Activated naive CD4-positive, alpha-beta T cell treated with anti-CD3 and anti-CD28 coated beads, Interleukin-2, amount 50 U/mL, for 72 hours (primary cell): ENCODE data around the gene EFNA3. TPM values are rescaled to one million over a fixed set of nuclear protein-coding genes. Genes with fewer than 3 reads are reported as not detected.
A peak's percentile ranks its signal among the peaks of the same experiment; 100 is the strongest.
"Not testable (repeated sequence)": the region's sequence is repeated elsewhere in the genome, so short reads cannot be mapped to it uniquely, and the experiment has no call there.

Source experiments
- ATAC-seq, 2 donors: fragments of 150-1000 bp; cut with Tn5 transposase; 2 replicates each; pipeline ENCODE4 v1.10.0; 2021; ENCODE audit warnings: mild to moderate bottlenecking in 2 of 2, moderate library complexity in 2 of 2
- DNase-seq, 2 donors: peaks; one replicate each; pipeline ENCODE4 v3.0.0; 2021 to 2022; ENCODE audit warnings: low spot score in 2 of 2
- H3K27ac Mint-ChIP-seq, 2 donors: one replicate each; pipeline ENCODE4 v1.8.0; 2022; ENCODE audit warnings: mild to moderate bottlenecking in 2 of 2, mixed read lengths in 2 of 2
- H3K36me3 Mint-ChIP-seq, 2 donors: one replicate each; pipeline ENCODE4 v1.8.0; 2022; ENCODE audit warnings: mixed read lengths in 2 of 2
- H3K9me3 Mint-ChIP-seq, 2 donors: one replicate each; pipeline ENCODE4 v1.8.0; 2022; ENCODE audit warnings: mixed read lengths in 2 of 2
- total RNA-seq, 2 donors: library from RNA; stranded (reverse); gene quantifications; one replicate each; pipeline ENCODE4 v1.2.3, GENCODE V29; 2022

The EFNA3 gene
- total RNA-seq, 2 donors from 2014 or later = 1.7 to 12.6 TPM

- Mint-ChIP-seq H3K27ac (no peak overlapping the region), H3K9me3 (no peaks in the 10 kb centered on the region), H3K36me3 (no peaks in the 10 kb centered on the region)
- no peak for ATAC-seq
- DNase-seq = no peak
These were observed 29.7 kb downstream of the EFNA3 start for GRCh38 chr1:155108296-155108695.

- Mint-ChIP-seq H3K9me3 (no peaks in the 10 kb centered on the region), H3K36me3 (no peaks in the 10 kb centered on the region), H3K27ac (no peak overlapping the region)
- ATAC-seq (no peak), DNase-seq (no peak)
These were observed 31.7 kb downstream of the EFNA3 start for GRCh38 chr1:155110381-155110780.

- Mint-ChIP-seq H3K36me3 (no peaks in the 10 kb centered on the region), H3K27ac (no peak overlapping the region), H3K9me3 (no peaks in the 10 kb centered on the region)
- ATAC-seq (no peak), DNase-seq (no peak)
These were observed 32.2 kb downstream of the EFNA3 start for GRCh38 chr1:155110826-155111225.

GRCh38 chr1:155113450-155113980 is 34.9 kb downstream of the EFNA3 start:
- DNase-seq = no peak
- Mint-ChIP-seq H3K36me3 (no peaks in the 10 kb centered on the region), H3K9me3 (no peaks in the 10 kb centered on the region), H3K27ac (no peak overlapping the region)
- no peak for ATAC-seq

- Mint-ChIP-seq H3K9me3 (no peaks in the 10 kb centered on the region), H3K36me3 (no peaks in the 10 kb centered on the region), H3K27ac (no peak overlapping the region)
- ATAC-seq (no peak), DNase-seq (no peak)
These were observed 37.6 kb downstream of the EFNA3 start for GRCh38 chr1:155116113-155116764.

- ATAC-seq = no peak
- H3K27ac Mint-ChIP-seq = no peak overlapping the region
These were observed 39.0 kb downstream of the EFNA3 start for GRCh38 chr1:155117610-155118009.

GRCh38 chr1:155118090-155118489 is 39.5 kb downstream of the EFNA3 start:
- DNase-seq, H3K9me3 Mint-ChIP-seq, ATAC-seq, H3K27ac Mint-ChIP-seq, H3K36me3 Mint-ChIP-seq: not testable (repeated sequence)

More at GRCh38 chr1:155117610-155118009, 39.0 kb downstream of the EFNA3 start:
- H3K9me3 Mint-ChIP-seq = no peaks in the 10 kb centered on the region
- no peak for DNase-seq
- H3K36me3 Mint-ChIP-seq = no peaks in the 10 kb centered on the region

GRCh38 chr1:155120253-155120652 is 41.6 kb downstream of the EFNA3 start:
- DNase-seq (no peak), ATAC-seq (no peak)
- H3K27ac Mint-ChIP-seq = no peak overlapping the region
- no peaks in the 10 kb centered on the region for H3K9me3 Mint-ChIP-seq
- H3K36me3 Mint-ChIP-seq = no peaks in the 10 kb centered on the region

GRCh38 chr1:155121249-155121648 is 42.6 kb downstream of the EFNA3 start:
- H3K27ac Mint-ChIP-seq = no peak overlapping the region
- DNase-seq (no peak), ATAC-seq (no peak)
- no peaks in the 10 kb centered on the region for H3K36me3 Mint-ChIP-seq
- no peaks in the 10 kb centered on the region for H3K9me3 Mint-ChIP-seq

- Mint-ChIP-seq H3K36me3 (no peaks in the 10 kb centered on the region), H3K27ac (no peak overlapping the region), H3K9me3 (no peaks in the 10 kb centered on the region)
- DNase-seq (no peak), ATAC-seq (no peak)
These were observed 43.7 kb downstream of the EFNA3 start for GRCh38 chr1:155122308-155122707.

GRCh38 chr1:155123801-155124200 is 45.2 kb downstream of the EFNA3 start:
- Mint-ChIP-seq H3K36me3 (no peaks in the 10 kb centered on the region), H3K9me3 (no peaks in the 10 kb centered on the region), H3K27ac (no peak overlapping the region)
- ATAC-seq = no peak
- no peak for DNase-seq

- ATAC-seq = no peak
- H3K27ac Mint-ChIP-seq = no peak overlapping the region
- H3K36me3 Mint-ChIP-seq = no peaks in the 10 kb centered on the region
- H3K9me3 Mint-ChIP-seq = no peaks in the 10 kb centered on the region
- no peak for DNase-seq
These were observed 46.1 kb downstream of the EFNA3 start for GRCh38 chr1:155124503-155125463.

GRCh38 chr1:155125511-155125945 is 46.9 kb downstream of the EFNA3 start:
- Mint-ChIP-seq H3K36me3 (no peaks in the 10 kb centered on the region), H3K27ac (no peak overlapping the region)
- ATAC-seq = no peak

GRCh38 chr1:155125946-155126555 is 47.4 kb downstream of the EFNA3 start:
- no peak for ATAC-seq
- Mint-ChIP-seq H3K36me3 (no peaks in the 10 kb centered on the region), H3K9me3 (no peaks in the 10 kb centered on the region)

More at GRCh38 chr1:155125511-155125945, 46.9 kb downstream of the EFNA3 start:
- no peak for DNase-seq
- no peaks in the 10 kb centered on the region for H3K9me3 Mint-ChIP-seq

GRCh38 chr1:155126556-155127104 is 48.0 kb downstream of the EFNA3 start:
- DNase-seq (peak in 1 of 2 donors; percentile 28), ATAC-seq (peak; percentile 67 to 71)
- Mint-ChIP-seq H3K36me3 (no peaks in the 10 kb centered on the region), H3K9me3 (no peaks in the 10 kb centered on the region), H3K27ac (no peak overlapping the region)

More at GRCh38 chr1:155125946-155126555, 47.4 kb downstream of the EFNA3 start:
- H3K27ac Mint-ChIP-seq = no peak overlapping the region
- DNase-seq = no peak

- peak within 1 kb of the TSS in 1 of 2 donors; percentile 62 for H3K27ac Mint-ChIP-seq
- ATAC-seq = peak; percentile 66 to 77
These were observed 48.7 kb downstream of the EFNA3 start, which contains the start of gene EFNA1 for GRCh38 chr1:155127105-155127966. EFNA1 (plus strand) TSS chr1:155127876; CDS start chr1:155127978, 102 bp downstream.

More at GRCh38 chr1:155127105-155127966, 48.7 kb downstream of the EFNA3 start, which contains the start of gene EFNA1:
- Mint-ChIP-seq H3K36me3 (no peaks in the 10 kb centered on the region), H3K9me3 (no peaks in the 10 kb centered on the region)
- DNase-seq = peak in 1 of 2 donors; percentile 49
